Activated B cell treated with CpG ODN at 0.5 μM for 24 hours (primary cell): Measurements from ENCODE around the gene GPC1. TPM values are rescaled to one million over a fixed set of nuclear protein-coding genes. Genes with fewer than 3 reads are reported as not detected.

Experiments used
- ATAC-seq: fragments of 200-7000 bp; cut with Tn5 transposase; one replicate; pipeline ENCODE4 v1.10.0; 2021; ENCODE audit warnings: low read depth, mild to moderate bottlenecking, moderate library complexity
- CTCF ChIA-PET: fragments of 350-600 bp; sonication (Branson Sonifier 250); formaldehyde crosslinking; loops from one replicate; lab custom pipeline; 2021; ENCODE audit warnings: antibody characterized with exemption; lab: Charles Lee
- POLR2A ChIA-PET: fragments of 350-600 bp; sonication (Branson Sonifier 250); formaldehyde crosslinking; loops from one replicate; lab custom pipeline; 2021; ENCODE audit warnings: antibody characterized with exemption; lab: Charles Lee
- DNase-seq: peaks from one replicate; pipeline ENCODE4 v3.0.0; 2022
- H3K27ac Mint-ChIP-seq: one replicate; pipeline ENCODE4 v1.8.0; 2020; ENCODE audit warnings: mixed read lengths
- H3K27me3 Mint-ChIP-seq: one replicate; pipeline ENCODE4 v1.8.0; 2021; ENCODE audit warnings: mixed read lengths
- H3K36me3 Mint-ChIP-seq: one replicate; pipeline ENCODE4 v1.8.0; 2021; ENCODE audit warnings: low read depth, mixed read lengths
- H3K4me1 Mint-ChIP-seq: one replicate; pipeline ENCODE4 v1.8.0; 2021; ENCODE audit warnings: mixed read lengths
- H3K4me3 Mint-ChIP-seq: one replicate; pipeline ENCODE4 v1.8.0; 2020; ENCODE audit warnings: mild to moderate bottlenecking, mixed read lengths
- H3K9me3 Mint-ChIP-seq: one replicate; pipeline ENCODE4 v1.8.0; 2020; ENCODE audit warnings: mixed read lengths
- intact Hi-C: fragments of 100-400 bp; cut with micrococcal nuclease; formaldehyde crosslinking; loops from one replicate; pipeline ENCODE4 v1.15.1; 2024
- total RNA-seq: library from RNA; stranded (reverse); gene quantifications from 2 replicates; pipeline ENCODE4 v1.2.3, GENCODE V29; 2022
- TF ChIP-seq, protein P1 (sequence below): fragments of 200-600 bp; IDR thresholded peaks from one replicate; pipeline ENCODE4 v1.8.0; 2022; ENCODE audit warnings: antibody characterized with exemption, mild to moderate bottlenecking

Gene GPC1
- total RNA-seq, 1 donor from 2014 or later = 1.9 TPM

DNA sequence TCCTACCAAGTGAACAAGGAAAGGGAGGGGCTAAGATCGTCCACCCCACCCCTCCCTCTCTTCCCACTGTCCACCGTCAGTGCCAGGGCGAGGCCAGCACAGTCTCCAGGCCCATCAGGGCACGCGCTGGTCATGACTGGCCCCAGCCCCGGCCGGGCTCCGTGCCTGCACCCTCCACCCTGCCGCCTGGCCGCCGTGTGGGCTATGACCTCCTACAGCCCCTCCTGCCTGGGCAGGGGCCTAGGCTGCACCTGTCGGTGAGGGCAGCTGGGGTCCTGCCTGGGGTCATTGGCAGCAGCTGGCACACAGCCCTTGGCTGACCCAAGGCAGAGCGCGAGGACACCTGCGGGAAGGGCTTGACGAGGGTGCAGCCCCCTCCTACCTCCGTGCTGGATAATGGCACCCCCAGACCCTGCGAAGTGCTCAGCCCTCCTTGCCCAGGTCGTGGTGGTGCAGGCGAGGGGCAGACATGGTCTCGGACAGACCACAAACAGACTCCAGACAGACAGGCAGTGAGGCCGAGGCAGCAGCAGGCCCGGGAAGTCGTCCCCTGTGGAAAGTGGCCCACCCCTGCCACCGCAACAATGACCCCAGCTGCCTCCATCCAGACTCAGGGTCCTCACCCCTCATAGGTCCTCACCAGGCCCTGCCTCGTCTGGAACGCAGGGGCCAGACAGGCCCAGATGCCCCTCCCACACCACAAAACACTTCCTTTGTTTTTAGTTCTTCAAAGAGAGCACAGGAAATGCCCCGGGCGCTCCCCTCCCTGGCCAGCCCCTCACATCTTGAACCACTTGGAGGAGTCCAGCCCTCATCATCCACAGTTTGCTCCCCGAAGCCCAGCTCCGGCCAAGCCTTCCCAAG, 43.1 kb upstream of the GPC1 start:
- Mint-ChIP-seq H3K36me3 (no peaks in the 10 kb centered on the region), H3K9me3 (no peaks in the 10 kb centered on the region), H3K4me1 (no peaks in the 10 kb centered on the region), H3K27me3 (peaks cover 3% of the 10 kb centered on the region), H3K27ac (no peak overlapping the region), H3K4me3 (no peak overlapping the region)
- TF ChIP-seq, protein P1, sequence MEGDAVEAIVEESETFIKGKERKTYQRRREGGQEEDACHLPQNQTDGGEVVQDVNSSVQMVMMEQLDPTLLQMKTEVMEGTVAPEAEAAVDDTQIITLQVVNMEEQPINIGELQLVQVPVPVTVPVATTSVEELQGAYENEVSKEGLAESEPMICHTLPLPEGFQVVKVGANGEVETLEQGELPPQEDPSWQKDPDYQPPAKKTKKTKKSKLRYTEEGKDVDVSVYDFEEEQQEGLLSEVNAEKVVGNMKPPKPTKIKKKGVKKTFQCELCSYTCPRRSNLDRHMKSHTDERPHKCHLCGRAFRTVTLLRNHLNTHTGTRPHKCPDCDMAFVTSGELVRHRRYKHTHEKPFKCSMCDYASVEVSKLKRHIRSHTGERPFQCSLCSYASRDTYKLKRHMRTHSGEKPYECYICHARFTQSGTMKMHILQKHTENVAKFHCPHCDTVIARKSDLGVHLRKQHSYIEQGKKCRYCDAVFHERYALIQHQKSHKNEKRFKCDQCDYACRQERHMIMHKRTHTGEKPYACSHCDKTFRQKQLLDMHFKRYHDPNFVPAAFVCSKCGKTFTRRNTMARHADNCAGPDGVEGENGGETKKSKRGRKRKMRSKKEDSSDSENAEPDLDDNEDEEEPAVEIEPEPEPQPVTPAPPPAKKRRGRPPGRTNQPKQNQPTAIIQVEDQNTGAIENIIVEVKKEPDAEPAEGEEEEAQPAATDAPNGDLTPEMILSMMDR = no peak
- DNase-seq = no peak
- intact Hi-C loops = no loop called here
- ATAC-seq = no peak
- POLR2A ChIA-PET = no interaction called here
- CTCF ChIA-PET = no interaction called here

DNA sequence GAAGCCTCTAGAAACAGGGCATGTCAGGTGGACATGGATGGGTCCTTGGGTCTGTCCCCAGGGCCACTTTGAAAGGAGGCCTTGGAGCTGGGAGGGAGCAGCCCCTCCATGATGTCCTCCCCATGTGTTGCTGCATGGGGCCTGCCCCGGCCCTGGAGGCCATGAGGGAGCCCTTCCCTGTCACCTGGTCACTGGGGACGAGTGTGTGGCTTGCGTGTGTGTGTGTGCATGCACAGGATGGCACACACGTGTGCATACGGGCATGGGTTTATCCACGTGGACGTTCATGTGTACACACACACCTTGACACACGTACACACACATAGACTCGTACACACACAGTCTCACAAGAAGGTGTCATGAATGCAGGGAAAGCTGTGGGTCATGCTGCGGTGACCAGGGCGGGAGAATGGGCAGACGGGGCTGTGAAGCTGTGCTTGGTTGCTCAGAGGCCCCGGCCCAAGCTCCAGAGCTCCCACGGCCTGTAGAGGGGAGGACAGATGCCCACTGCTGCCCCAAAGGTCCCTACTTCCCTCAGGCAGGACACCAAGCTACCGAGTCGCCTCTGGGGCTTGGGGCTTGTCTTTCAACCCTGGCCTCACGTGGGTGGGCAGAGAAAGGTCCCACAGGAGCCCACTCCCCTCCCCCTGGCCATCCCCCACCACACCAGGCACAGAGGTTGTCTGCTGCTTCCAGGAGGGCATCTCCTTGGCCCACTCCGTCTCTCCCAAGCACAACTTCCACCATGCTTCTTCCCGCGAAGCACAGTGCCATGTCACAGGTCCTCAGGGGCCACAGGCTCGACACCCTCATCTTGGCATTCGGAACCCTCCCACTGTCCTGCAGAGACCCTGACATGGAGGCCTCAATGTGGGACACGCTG, 42.3 kb upstream of the GPC1 start:
- no peaks in the 10 kb centered on the region for H3K36me3 Mint-ChIP-seq
- intact Hi-C loops = no loop called here
- ATAC-seq (no peak), DNase-seq (no peak)
- H3K9me3 Mint-ChIP-seq = no peaks in the 10 kb centered on the region
- H3K27ac Mint-ChIP-seq = no peak overlapping the region
- TF ChIP-seq, protein P1 = no peak
- POLR2A ChIA-PET = no interaction called here
- H3K4me1 Mint-ChIP-seq = no peaks in the 10 kb centered on the region
- H3K4me3 Mint-ChIP-seq = no peak overlapping the region
- CTCF ChIA-PET = no interaction called here
- peaks cover 3% of the 10 kb centered on the region for H3K27me3 Mint-ChIP-seq

DNA sequence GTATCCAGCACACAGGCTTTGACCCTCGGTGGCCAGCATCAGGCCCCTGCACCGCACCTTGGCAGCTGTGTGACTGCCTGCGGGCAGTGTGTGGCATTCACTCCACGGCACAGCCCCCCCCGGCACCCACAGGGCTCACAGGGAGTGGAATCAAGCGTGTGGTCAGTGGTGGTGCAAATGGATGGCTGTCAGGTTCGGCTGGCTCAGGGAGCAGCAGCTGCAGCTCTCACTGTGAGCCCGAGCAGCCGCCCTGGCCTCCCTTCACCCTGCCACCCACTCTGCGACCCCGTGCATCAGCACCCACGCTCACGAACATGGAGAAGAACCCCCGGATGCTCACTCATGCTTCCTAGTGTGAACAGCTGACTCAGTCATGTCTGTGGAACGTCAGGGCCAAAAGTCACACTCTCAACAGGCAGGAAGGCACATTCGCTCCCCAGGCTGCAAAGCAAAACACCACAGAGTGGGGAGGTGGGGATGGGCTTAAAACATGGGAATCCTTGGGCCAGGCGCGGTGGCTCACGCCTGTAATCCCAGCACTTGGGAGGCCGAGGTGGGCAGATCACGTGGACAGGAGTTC, 41.5 kb upstream of the GPC1 start:
- Mint-ChIP-seq H3K9me3 (no peaks in the 10 kb centered on the region), H3K4me1 (no peaks in the 10 kb centered on the region), H3K36me3 (no peaks in the 10 kb centered on the region), H3K4me3 (no peak overlapping the region), H3K27me3 (no peaks in the 10 kb centered on the region), H3K27ac (no peak overlapping the region)
- intact Hi-C loops = no loop called here
- DNase-seq (no peak), ATAC-seq (no peak)
- POLR2A ChIA-PET = no interaction called here
- TF ChIP-seq, protein P1 = no peak
- CTCF ChIA-PET = no interaction called here

DNA sequence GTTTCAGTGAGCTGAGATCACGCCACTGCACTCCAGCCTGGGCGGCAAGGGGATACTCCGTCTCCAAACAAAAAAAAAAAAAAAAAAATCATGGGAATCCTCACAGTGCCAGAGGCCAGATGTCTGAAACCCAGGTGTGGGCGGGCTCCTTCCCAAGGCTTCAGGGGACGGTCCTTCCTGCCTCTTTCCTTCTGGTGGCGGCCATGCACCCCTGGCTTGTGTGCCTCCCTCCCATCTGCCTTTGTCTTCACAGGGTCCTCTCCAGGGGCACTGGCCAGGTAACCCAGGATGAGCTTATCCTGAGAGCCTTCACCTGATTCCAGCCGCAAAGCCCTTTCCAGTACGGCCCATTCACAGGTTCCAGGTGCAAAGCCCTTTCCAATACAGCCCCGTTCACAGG, 40.9 kb upstream of the GPC1 start:
- intact Hi-C loops = no loop called here
- no peaks in the 10 kb centered on the region for H3K4me1 Mint-ChIP-seq
- no peak overlapping the region for H3K4me3 Mint-ChIP-seq
- TF ChIP-seq, protein P1 = no peak
- no peaks in the 10 kb centered on the region for H3K36me3 Mint-ChIP-seq
- DNase-seq = no peak
- no peaks in the 10 kb centered on the region for H3K9me3 Mint-ChIP-seq
- no peak overlapping the region for H3K27ac Mint-ChIP-seq
- POLR2A ChIA-PET = no interaction called here
- ATAC-seq = no peak
- CTCF ChIA-PET = no interaction called here
- H3K27me3 Mint-ChIP-seq = no peaks in the 10 kb centered on the region

DNA sequence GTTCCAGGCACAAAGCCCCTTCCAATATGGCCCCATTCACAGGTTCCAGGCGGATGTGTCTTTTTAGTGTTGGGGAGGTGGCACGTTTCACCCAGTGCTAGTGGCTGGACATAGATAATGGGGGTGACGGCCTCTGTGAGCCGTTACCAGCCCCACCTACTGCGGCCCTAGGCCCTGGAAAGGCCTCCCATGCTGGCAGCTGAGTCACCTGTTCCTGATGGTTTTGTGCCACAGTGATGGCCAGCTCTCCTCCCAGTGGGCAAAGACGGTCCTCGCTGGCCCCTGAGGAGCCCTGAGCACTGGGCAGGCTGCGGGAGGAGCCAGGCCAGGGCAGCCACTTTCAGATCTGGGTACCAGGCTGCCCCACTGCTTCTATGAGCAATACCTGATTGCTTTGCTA, 40.0 kb upstream of the GPC1 start:
- Mint-ChIP-seq H3K9me3 (no peaks in the 10 kb centered on the region), H3K36me3 (no peaks in the 10 kb centered on the region), H3K27ac (no peak overlapping the region), H3K4me3 (no peak overlapping the region), H3K27me3 (no peaks in the 10 kb centered on the region), H3K4me1 (no peaks in the 10 kb centered on the region)
- ChIA-PET CTCF (no interaction called here), POLR2A (no interaction called here)
- intact Hi-C loops = no loop called here
- DNase-seq = no peak
- ATAC-seq = no peak
- TF ChIP-seq, protein P1 = no peak
